ENCODE results near the gene SYT1.

Gene SYT1

GRCh38 chr12:78870539-78870938, 6.0 kb downstream of the SYT1 start:
- no peaks in the 10 kb centered on the region for H3K27me3 ChIP-seq (ENCODE audit: control insufficient read depth, insufficient read depth, low read length)
- no peaks in the 10 kb centered on the region for H3K9me3 ChIP-seq (ENCODE audit: control insufficient read depth, insufficient read depth, low read length)
- no peaks in the 10 kb centered on the region for H3K36me3 ChIP-seq (ENCODE audit: control insufficient read depth, insufficient read depth, low read length)
- H3K4me3 ChIP-seq (ENCODE audit: low read depth, low read length) = no peak overlapping the region
- no peak overlapping the region for H3K9ac ChIP-seq (ENCODE audit: low read depth, low read length)
- peaks cover 19% of the 10 kb centered on the region for H3K4me1 ChIP-seq (ENCODE audit: control insufficient read depth, insufficient read depth, low read length)

- H3K27me3 ChIP-seq (ENCODE audit: control insufficient read depth, insufficient read depth, low read length) = no peaks in the 10 kb centered on the region
- H3K9ac ChIP-seq (ENCODE audit: low read depth, low read length) = no peak overlapping the region
- H3K4me3 ChIP-seq (ENCODE audit: low read depth, low read length) = no peak overlapping the region
- H3K9me3 ChIP-seq (ENCODE audit: control insufficient read depth, insufficient read depth, low read length) = no peaks in the 10 kb centered on the region
- peaks cover 19% of the 10 kb centered on the region for H3K4me1 ChIP-seq (ENCODE audit: control insufficient read depth, insufficient read depth, low read length)
- no peaks in the 10 kb centered on the region for H3K36me3 ChIP-seq (ENCODE audit: control insufficient read depth, insufficient read depth, low read length)
Measured at GRCh38 chr12:78871566-78871965, 7.0 kb downstream of the SYT1 start.

- peaks cover 30% of the 10 kb centered on the region for H3K4me1 ChIP-seq (ENCODE audit: control insufficient read depth, insufficient read depth, low read length)
- no peaks in the 10 kb centered on the region for H3K27me3 ChIP-seq (ENCODE audit: control insufficient read depth, insufficient read depth, low read length)
- H3K9me3 ChIP-seq (ENCODE audit: control insufficient read depth, insufficient read depth, low read length) = no peaks in the 10 kb centered on the region
- H3K4me3 ChIP-seq (ENCODE audit: low read depth, low read length) = no peak overlapping the region
- H3K36me3 ChIP-seq (ENCODE audit: control insufficient read depth, insufficient read depth, low read length) = no peaks in the 10 kb centered on the region
- no peak overlapping the region for H3K9ac ChIP-seq (ENCODE audit: low read depth, low read length)
Measured at GRCh38 chr12:78878459-78878858, 13.9 kb downstream of the SYT1 start.

- H3K9ac ChIP-seq (ENCODE audit: low read depth, low read length) = no peak overlapping the region
- peaks cover 30% of the 10 kb centered on the region for H3K4me1 ChIP-seq (ENCODE audit: control insufficient read depth, insufficient read depth, low read length)
- H3K9me3 ChIP-seq (ENCODE audit: control insufficient read depth, insufficient read depth, low read length) = no peaks in the 10 kb centered on the region
- no peaks in the 10 kb centered on the region for H3K36me3 ChIP-seq (ENCODE audit: control insufficient read depth, insufficient read depth, low read length)
- H3K27me3 ChIP-seq (ENCODE audit: control insufficient read depth, insufficient read depth, low read length) = no peaks in the 10 kb centered on the region
- no peak overlapping the region for H3K4me3 ChIP-seq (ENCODE audit: low read depth, low read length)
Measured at GRCh38 chr12:78878866-78879265, 14.3 kb downstream of the SYT1 start.

- no peaks in the 10 kb centered on the region for H3K36me3 ChIP-seq (ENCODE audit: control insufficient read depth, insufficient read depth, low read length)
- no peak overlapping the region for H3K9ac ChIP-seq (ENCODE audit: low read depth, low read length)
- no peaks in the 10 kb centered on the region for H3K9me3 ChIP-seq (ENCODE audit: control insufficient read depth, insufficient read depth, low read length)
- H3K27me3 ChIP-seq (ENCODE audit: control insufficient read depth, insufficient read depth, low read length) = no peaks in the 10 kb centered on the region
- H3K4me3 ChIP-seq (ENCODE audit: low read depth, low read length) = no peak overlapping the region
- H3K4me1 ChIP-seq (ENCODE audit: control insufficient read depth, insufficient read depth, low read length) = peaks cover 23% of the 10 kb centered on the region
Measured at GRCh38 chr12:78880078-78880477, 15.5 kb downstream of the SYT1 start.

- no peaks in the 10 kb centered on the region for H3K36me3 ChIP-seq (ENCODE audit: control insufficient read depth, insufficient read depth, low read length)
- H3K9ac ChIP-seq (ENCODE audit: low read depth, low read length) = no peak overlapping the region
- H3K4me3 ChIP-seq (ENCODE audit: low read depth, low read length) = no peak overlapping the region
- H3K27me3 ChIP-seq (ENCODE audit: control insufficient read depth, insufficient read depth, low read length) = no peaks in the 10 kb centered on the region
- peaks cover 23% of the 10 kb centered on the region for H3K4me1 ChIP-seq (ENCODE audit: control insufficient read depth, insufficient read depth, low read length)
- no peaks in the 10 kb centered on the region for H3K9me3 ChIP-seq (ENCODE audit: control insufficient read depth, insufficient read depth, low read length)
Measured at GRCh38 chr12:78881685-78882084, 17.1 kb downstream of the SYT1 start.

GRCh38 chr12:78885466-78885865, 20.9 kb downstream of the SYT1 start:
- no peak overlapping the region for H3K9ac ChIP-seq (ENCODE audit: low read depth, low read length)
- H3K27me3 ChIP-seq (ENCODE audit: control insufficient read depth, insufficient read depth, low read length) = no peaks in the 10 kb centered on the region
- H3K9me3 ChIP-seq (ENCODE audit: control insufficient read depth, insufficient read depth, low read length) = no peaks in the 10 kb centered on the region
- peaks cover 16% of the 10 kb centered on the region for H3K4me1 ChIP-seq (ENCODE audit: control insufficient read depth, insufficient read depth, low read length)
- H3K36me3 ChIP-seq (ENCODE audit: control insufficient read depth, insufficient read depth, low read length) = no peaks in the 10 kb centered on the region
- no peak overlapping the region for H3K4me3 ChIP-seq (ENCODE audit: low read depth, low read length)

- no peak overlapping the region for H3K9ac ChIP-seq (ENCODE audit: low read depth, low read length)
Measured at GRCh38 chr12:78886719-78887407, 22.3 kb downstream of the SYT1 start.

GRCh38 chr12:78887444-78887843, 22.9 kb downstream of the SYT1 start:
- Histone ChIP-seq H3K9me3 (ENCODE audit: control insufficient read depth, insufficient read depth, low read length) (no peaks in the 10 kb centered on the region), H3K9ac (ENCODE audit: low read depth, low read length) (no peak overlapping the region), H3K4me3 (ENCODE audit: low read depth, low read length) (no peak overlapping the region), H3K27me3 (ENCODE audit: control insufficient read depth, insufficient read depth, low read length) (no peaks in the 10 kb centered on the region), H3K36me3 (ENCODE audit: control insufficient read depth, insufficient read depth, low read length) (no peaks in the 10 kb centered on the region), H3K4me1 (ENCODE audit: control insufficient read depth, insufficient read depth, low read length) (peaks cover 6% of the 10 kb centered on the region)

More at GRCh38 chr12:78886719-78887407, 22.3 kb downstream of the SYT1 start:
- Histone ChIP-seq H3K27me3 (ENCODE audit: control insufficient read depth, insufficient read depth, low read length) (no peaks in the 10 kb centered on the region), H3K4me3 (ENCODE audit: low read depth, low read length) (no peak overlapping the region), H3K4me1 (ENCODE audit: control insufficient read depth, insufficient read depth, low read length) (peaks cover 6% of the 10 kb centered on the region), H3K36me3 (ENCODE audit: control insufficient read depth, insufficient read depth, low read length) (no peaks in the 10 kb centered on the region), H3K9me3 (ENCODE audit: control insufficient read depth, insufficient read depth, low read length) (no peaks in the 10 kb centered on the region)

- Histone ChIP-seq H3K4me3 (ENCODE audit: low read depth, low read length) (no peak overlapping the region), H3K9ac (ENCODE audit: low read depth, low read length) (no peak overlapping the region), H3K9me3 (ENCODE audit: control insufficient read depth, insufficient read depth, low read length) (no peaks in the 10 kb centered on the region), H3K4me1 (ENCODE audit: control insufficient read depth, insufficient read depth, low read length) (peaks cover 6% of the 10 kb centered on the region), H3K27me3 (ENCODE audit: control insufficient read depth, insufficient read depth, low read length) (no peaks in the 10 kb centered on the region), H3K36me3 (ENCODE audit: control insufficient read depth, insufficient read depth, low read length) (no peaks in the 10 kb centered on the region)
Measured at GRCh38 chr12:78888568-78888967, 24.0 kb downstream of the SYT1 start.

- Histone ChIP-seq H3K4me3 (ENCODE audit: low read depth, low read length) (no peak overlapping the region), H3K4me1 (ENCODE audit: control insufficient read depth, insufficient read depth, low read length) (peaks cover 6% of the 10 kb centered on the region), H3K36me3 (ENCODE audit: control insufficient read depth, insufficient read depth, low read length) (no peaks in the 10 kb centered on the region), H3K27me3 (ENCODE audit: control insufficient read depth, insufficient read depth, low read length) (no peaks in the 10 kb centered on the region), H3K9ac (ENCODE audit: low read depth, low read length) (no peak overlapping the region), H3K9me3 (ENCODE audit: control insufficient read depth, insufficient read depth, low read length) (no peaks in the 10 kb centered on the region)
Measured at GRCh38 chr12:78891646-78892353, 27.2 kb downstream of the SYT1 start.

- Histone ChIP-seq H3K27me3 (ENCODE audit: control insufficient read depth, insufficient read depth, low read length) (no peaks in the 10 kb centered on the region), H3K4me3 (ENCODE audit: low read depth, low read length) (no peak overlapping the region), H3K36me3 (ENCODE audit: control insufficient read depth, insufficient read depth, low read length) (no peaks in the 10 kb centered on the region), H3K4me1 (ENCODE audit: control insufficient read depth, insufficient read depth, low read length) (no peaks in the 10 kb centered on the region), H3K9ac (ENCODE audit: low read depth, low read length) (no peak overlapping the region), H3K9me3 (ENCODE audit: control insufficient read depth, insufficient read depth, low read length) (no peaks in the 10 kb centered on the region)
Measured at GRCh38 chr12:78898416-78898815, 33.8 kb downstream of the SYT1 start.

All from iPS-15b (cell line).